HepG2 (cell line): ENCODE measurements around the gene CLMP.

ENCODE experiments used
- CTCF ChIP-seq: sonication (generic); formaldehyde crosslinking; IDR thresholded peaks from 2 replicates; pipeline ENCODE4 v1.5.0; 2020; ENCODE audit warnings: mild to moderate bottlenecking, missing genetic modification reagents, moderate library complexity
- FOXJ3 ChIP-seq: sonication (generic); formaldehyde crosslinking; IDR thresholded peaks from 2 replicates; pipeline ENCODE4 v1.4.0; 2020; ENCODE audit warnings: missing genetic modification reagents, mild to moderate bottlenecking, borderline replicate concordance
- MBNL3 ChIP-seq: fragments of 250-450 bp; sonication (Bioruptor Pico); conservative IDR thresholded peaks from 2 replicates; pipeline ENCODE4 v1.8.0; 2022; ENCODE audit warnings: mild to moderate bottlenecking, inconsistent platforms
- MTF2 ChIP-seq: sonication (generic); formaldehyde crosslinking; IDR thresholded peaks from 2 replicates; pipeline ENCODE4 v1.5.0; 2020; ENCODE audit warnings: missing genetic modification reagents, borderline replicate concordance
- NCOR1 ChIP-seq: fragments of 200-600 bp; sonication (generic); IDR thresholded peaks from 2 replicates; pipeline ENCODE4 v1.7.0; 2017; ENCODE audit warnings: antibody characterized with exemption, low read length, borderline replicate concordance
- POLR2A ChIP-seq, 2 experiments: IDR thresholded peaks; 2 replicates each; pipeline ENCODE4 v1.6.1; 2011; ENCODE audit warnings: low read depth in 2 of 2, low read length in 2 of 2, mild to moderate bottlenecking in 1 of 2, moderate library complexity in 1 of 2; ENCODE audit not compliant: insufficient read depth in 1 of 2
- RAD51 ChIP-seq: fragments of 450-650 bp; IDR thresholded peaks from 2 replicates; pipeline ENCODE4 v1.6.1; 2016; ENCODE audit warnings: borderline replicate concordance
- ZBTB33 ChIP-seq: sonication (generic); formaldehyde crosslinking; IDR thresholded peaks from 2 replicates; pipeline ENCODE4 v1.4.0; 2020; ENCODE audit warnings: missing genetic modification reagents
- ZNF446 ChIP-seq: sonication (generic); formaldehyde crosslinking; IDR thresholded peaks from 2 replicates; pipeline ENCODE4 v1.5.0; 2020; ENCODE audit warnings: mild to moderate bottlenecking, missing genetic modification reagents

GRCh38 chr11:123056835-123057491, 138.1 kb downstream of the CLMP start:
- TF ChIP-seq POLR2A (IDR thresholded peaks at IDR 0.05; ENCODE audit: insufficient read depth in 1 of 2, low read depth in 2 of 2, low read length in 2 of 2): peak in 1 of 2 experiments; percentile 59; a peak in 3 of 4 replicates
- no peak for TF ChIP-seq MBNL3 (CRISPR knock-in tag)
- TF ChIP-seq CTCF (CRISPR knock-in tag): no peak
- TF ChIP-seq ZNF446: no peak
- TF ChIP-seq RAD51: no peak
- TF ChIP-seq NCOR1: no peak
- TF ChIP-seq ZBTB33: no peak
- TF ChIP-seq FOXJ3: no peak
- TF ChIP-seq MTF2 (CRISPR knock-in tag): no peak
